ENCODE results near the gene ARCN1.

The ARCN1 gene

GRCh38 chr11:118572061-118572980 is at the start of gene ARCN1:
Gene ARCN1 (plus strand): TSS chr11:118572409. CDS start chr11:118572548, 139 bp downstream.
- DNase-seq, result peak; percentile 49 to 96 (median 76)

GRCh38 chr11:118522571-118523072 is 49.6 kb upstream of the ARCN1 start:
- intact Hi-C loops (cut with DNase I), result no loop called here
- peak in 1 of 10 donors; percentile 77 for DNase-seq

More at GRCh38 chr11:118572061-118572980, at the start of gene ARCN1:
- intact Hi-C loops (cut with DNase I), result no loop called here

DNA sequence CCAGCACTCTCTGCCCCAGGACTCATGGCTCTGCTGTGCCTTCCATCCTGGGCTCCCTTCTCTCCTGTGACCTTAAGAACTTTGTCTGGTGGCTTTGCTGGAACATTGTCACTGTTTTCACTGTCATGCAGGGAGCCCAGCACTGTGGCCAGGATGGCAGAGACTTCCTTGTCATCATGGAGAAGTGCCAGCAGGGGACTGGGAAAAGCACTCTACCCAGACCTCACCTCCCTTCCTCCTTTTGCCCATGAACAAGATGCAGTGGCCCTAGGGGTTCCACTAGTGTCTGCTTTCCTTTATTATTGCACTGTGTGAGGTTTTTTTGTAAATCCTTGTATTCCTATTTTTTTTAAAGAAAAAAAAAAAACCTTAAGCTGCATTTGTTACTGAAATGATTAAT is 47.9 kb upstream of the ARCN1 start:
- DNase-seq, result no peak
- intact Hi-C loops (cut with DNase I), result no loop called here

DNA sequence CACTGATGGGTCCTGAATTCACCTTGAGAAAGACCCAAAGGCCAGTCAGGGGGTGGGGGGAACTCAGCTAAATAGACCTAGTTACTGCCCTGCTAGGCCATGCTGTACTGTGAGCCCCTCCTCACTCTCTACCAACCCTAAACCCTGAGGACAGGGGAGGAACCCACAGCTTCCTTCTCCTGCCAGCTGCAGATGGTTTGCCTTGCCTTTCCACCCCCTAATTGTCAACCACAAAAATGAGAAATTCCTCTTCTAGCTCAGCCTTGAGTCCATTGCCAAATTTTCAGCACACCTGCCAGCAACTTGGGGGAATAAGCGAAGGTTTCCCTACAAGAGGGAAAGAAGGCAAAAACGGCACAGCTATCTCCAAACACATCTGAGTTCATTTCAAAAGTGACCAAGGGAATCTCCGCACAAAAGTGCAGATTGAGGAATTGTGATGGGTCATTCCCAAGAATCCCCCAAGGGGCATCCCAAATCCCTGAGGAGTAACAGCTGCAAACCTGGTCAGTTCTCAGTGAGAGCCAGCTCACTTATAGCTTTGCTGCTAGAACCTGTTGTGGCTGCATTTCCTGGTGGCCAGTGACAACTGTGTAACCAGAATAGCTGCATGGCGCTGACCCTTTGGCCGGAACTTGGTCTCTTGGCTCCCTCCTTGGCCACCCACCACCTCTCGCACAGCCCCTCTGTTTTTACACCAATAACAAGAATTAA is 47.3 kb upstream of the ARCN1 start:
- intact Hi-C loops (cut with DNase I), result no loop called here
- DNase-seq, result peak in 1 of 10 donors; percentile 66

GRCh38 chr11:118526688-118527087 is 45.5 kb upstream of the ARCN1 start:
- DNase-seq, result no peak
- intact Hi-C loops (cut with DNase I), result no loop called here

DNA sequence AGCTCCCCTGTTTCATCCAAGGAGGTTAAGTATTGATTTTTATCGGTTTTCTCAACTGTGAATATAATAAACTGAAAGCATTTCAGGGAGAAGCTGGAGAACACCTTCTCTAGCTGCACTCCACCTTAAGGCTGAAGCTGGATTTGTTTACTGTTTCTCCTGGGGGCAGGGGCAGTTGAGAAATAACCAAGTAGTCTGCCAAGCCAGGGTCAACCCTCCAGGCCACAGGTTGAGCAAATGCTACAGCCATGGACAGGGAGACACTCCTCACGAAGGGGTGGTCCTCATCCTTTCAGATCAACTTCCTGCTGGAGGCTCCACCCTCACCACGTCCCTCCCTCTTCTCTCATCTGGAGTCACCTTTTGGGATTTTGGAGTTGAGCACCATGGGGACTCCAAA is 45.1 kb upstream of the ARCN1 start, which contains the start of gene TTC36:
Gene TTC36, plus strand, starts transcription at position 366 of the 400 bp plus-strand sequence. Its CDS starts 21 bp downstream, at position 387.
- intact Hi-C loops (cut with DNase I), result no loop called here
- no peak for DNase-seq

DNA sequence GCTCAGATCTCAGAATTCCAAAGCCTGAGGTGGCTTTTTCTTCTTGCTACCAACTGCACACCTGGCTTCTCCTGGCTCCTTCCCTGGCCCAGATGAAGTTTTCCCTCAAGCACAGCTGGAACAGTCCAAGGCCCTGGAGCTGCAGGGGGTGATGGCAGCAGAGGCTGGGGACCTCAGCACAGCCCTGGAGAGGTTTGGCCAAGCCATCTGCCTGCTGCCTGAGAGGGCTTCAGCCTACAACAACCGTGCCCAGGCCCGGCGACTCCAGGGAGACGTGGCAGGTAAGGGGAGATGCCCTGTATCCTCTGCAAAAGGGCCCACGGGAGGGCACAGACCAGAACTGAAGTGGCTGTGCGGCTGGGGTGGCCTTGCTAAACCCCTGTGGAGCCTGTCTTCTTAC is 43.7 kb upstream of the ARCN1 start:
- peak in 1 of 10 donors; percentile 43 for DNase-seq
- intact Hi-C loops (cut with DNase I), result no loop called here

DNA sequence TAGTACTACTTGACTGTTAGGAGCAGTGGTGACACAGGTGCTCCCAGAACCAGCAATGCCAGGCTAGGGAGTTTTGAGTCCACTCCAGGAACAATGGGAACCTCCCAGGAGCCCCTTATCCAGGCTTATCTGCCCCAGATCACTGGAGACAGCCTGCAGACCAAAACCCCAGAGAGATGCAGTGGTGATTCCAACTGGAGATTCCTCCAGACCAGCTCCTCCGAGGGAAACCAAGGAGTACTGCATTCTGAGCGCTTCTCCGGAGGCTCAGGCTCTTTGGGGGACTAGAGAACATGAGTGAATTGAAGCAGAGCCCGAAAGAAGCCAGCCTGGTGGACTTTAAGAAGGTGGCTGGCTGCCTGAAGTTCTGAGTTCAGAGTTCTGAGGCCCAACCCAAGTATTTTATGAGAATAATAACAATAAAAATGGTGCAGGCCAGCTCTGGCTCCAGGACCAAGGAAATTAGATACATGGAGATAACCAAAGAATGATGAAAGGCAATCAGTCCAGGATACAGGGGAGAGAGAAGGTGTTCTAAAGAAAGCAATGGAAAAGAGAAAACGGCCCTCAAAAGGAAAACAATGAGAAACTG is 42.5 kb upstream of the ARCN1 start:
- DNase-seq, result peak in 1 of 10 donors; percentile 41
- intact Hi-C loops (cut with DNase I), result no loop called here

DNA sequence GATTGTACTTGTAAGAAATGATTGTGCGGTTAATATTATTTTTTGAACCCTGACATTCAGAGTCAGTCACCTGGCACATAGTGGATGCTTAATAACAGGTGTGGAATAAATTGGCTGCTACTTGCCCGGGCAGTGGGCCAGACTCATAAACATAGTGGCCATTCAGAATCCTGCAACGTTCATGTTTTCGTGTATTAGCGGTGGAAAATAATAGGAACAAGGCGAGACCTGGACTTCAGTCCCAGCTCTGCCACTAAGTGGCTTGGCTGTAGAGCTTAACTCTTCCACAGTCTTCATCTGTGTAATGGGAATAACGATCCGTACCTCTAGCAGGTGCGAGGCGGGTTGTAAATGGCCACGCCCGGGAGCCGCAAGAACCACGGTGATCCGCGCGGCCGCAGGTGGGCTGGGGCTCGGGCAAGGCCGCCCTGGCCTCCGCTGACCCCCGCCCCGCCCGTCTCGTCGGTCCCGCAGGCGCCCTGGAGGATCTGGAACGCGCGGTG is 42.0 kb upstream of the ARCN1 start:
- DNase-seq, result peak in 1 of 10 donors; percentile 16
- intact Hi-C loops (cut with DNase I), result no loop called here

GRCh38 chr11:118530683-118531596 is 41.3 kb upstream of the ARCN1 start, which contains the start of gene TMEM25:
Gene TMEM25 (plus strand): TSS chr11:118531192. CDS start chr11:118531802, 610 bp downstream.
- intact Hi-C loops (cut with DNase I), result no loop called here
- DNase-seq, result peak; percentile 65 to 97 (median 78)

DNA sequence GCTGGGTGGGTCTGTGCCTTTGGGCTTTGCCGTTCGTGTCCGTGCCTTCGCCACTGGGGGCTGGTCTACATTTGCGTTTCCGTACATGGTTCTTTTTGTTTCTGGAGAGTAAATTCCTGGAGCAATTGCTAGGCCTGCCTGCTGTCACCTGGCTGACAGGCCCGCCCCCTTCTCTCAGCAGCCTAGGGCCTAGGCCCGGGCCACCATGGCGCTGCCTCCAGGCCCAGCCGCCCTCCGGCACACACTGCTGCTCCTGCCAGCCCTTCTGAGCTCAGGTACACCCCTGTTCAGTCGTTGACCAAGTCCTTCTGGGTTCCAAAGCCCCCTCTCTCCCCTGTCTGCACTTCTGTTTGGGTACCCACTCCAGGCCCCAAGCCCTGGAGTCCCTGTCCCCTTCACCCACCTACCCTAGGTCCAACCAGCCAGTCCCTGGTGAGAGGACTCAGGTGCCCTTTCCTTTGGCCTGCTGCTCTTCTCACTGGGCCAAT is 40.6 kb upstream of the ARCN1 start:
- intact Hi-C loops (cut with DNase I), result no loop called here
- DNase-seq, result peak in 7 of 10 donors; percentile 25 to 88 (median 45)

DNA sequence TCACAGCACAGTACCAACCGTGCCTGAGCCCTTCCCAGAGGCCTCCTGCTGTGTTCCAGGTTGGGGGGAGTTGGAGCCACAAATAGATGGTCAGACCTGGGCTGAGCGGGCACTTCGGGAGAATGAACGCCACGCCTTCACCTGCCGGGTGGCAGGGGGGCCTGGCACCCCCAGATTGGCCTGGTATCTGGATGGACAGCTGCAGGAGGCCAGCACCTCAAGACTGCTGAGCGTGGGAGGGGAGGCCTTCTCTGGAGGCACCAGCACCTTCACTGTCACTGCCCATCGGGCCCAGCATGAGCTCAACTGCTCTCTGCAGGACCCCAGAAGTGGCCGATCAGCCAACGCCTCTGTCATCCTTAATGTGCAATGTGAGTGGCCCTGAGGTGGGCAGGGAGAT is 40.1 kb upstream of the ARCN1 start:
- intact Hi-C loops (cut with DNase I), result no loop called here
- no peak for DNase-seq

DNA sequence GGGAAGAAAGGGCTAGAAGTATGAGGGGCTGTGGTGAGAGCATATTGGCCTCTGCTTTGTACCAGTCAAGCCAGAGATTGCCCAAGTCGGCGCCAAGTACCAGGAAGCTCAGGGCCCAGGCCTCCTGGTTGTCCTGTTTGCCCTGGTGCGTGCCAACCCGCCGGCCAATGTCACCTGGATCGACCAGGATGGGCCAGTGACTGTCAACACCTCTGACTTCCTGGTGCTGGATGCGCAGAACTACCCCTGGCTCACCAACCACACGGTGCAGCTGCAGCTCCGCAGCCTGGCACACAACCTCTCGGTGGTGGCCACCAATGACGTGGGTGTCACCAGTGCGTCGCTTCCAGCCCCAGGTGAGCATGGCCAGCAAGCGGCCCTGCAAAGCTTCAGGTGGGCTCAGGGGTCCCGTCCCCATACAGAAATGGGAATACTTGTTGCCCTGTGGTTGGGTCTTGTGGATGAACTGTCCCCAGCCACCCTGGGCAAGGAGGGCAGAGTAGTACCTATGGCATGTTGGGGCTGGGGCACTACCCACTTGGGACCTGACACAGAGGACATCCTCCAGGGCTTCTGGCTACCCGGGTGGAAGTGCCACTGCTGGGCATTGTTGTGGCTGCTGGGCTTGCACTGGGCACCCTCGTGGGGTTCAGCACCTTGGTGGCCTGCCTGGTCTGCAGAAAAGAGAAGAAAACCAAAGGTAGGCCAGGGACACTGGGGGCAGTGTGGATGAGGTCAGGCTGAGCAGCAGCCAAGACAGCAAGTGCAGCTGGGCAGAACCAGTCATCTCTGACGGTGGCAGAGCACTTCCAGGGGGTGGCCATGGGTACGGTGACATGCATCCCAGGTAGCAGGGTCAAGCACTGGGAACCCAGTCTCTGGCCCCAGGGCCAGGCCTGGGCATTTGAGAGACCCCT is 39.1 kb upstream of the ARCN1 start:
- peak in 1 of 10 donors; percentile 65 for DNase-seq

DNA sequence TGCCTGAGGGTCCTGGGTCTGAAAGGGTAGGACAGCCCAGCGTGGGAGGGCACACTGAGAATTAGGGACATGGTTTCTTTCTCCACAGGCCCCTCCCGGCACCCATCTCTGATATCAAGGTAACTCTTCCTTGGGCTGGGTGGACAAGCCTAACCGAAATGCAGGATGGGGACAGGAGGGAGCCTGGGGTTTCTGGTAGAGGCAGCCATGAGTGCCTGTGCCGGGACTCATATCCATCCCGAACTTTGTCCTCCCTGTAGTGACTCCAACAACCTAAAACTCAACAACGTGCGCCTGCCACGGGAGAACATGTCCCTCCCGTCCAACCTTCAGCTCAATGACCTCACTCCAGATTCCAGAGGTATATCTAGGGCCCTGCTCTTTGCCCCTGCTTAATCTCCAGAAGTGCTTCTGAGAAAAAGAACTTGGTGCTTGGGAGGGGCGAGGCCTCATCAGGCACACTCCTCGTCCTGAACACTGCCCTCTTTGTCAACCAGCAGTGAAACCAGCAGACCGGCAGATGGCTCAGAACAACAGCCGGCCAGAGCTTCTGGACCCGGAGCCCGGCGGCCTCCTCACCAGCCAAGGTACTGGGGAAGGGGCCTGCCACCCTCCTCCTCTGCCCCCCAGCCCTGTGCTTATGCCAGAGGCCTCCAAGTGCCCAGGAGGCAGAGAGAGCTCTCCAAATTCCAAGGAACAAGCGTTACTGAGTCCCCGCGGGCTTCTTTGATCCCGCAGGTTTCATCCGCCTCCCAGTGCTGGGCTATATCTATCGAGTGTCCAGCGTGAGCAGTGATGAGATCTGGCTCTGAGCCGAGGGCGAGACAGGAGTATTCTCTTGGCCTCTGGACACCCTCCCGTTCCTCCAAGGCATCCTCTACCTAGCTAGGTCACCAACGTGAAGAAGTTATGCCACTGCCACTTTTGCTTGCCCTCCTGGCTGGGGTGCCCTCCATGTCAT is 38.2 kb upstream of the ARCN1 start:
- peak in 8 of 10 donors; percentile 18 to 91 (median 50) for DNase-seq
- intact Hi-C loops (cut with DNase I), result loop anchor here (2.0 kb wide), 1 partner anchor 33 kb away; no protein-coding TSS in a partner anchor

More for the DNA sequence above, 39.1 kb upstream of the ARCN1 start:
- intact Hi-C loops (cut with DNase I), result no loop called here

- DNase-seq, result no peak
- intact Hi-C loops (cut with DNase I), result loop anchor here (2.0 kb wide), 1 partner anchor 32 kb away; no protein-coding TSS in a partner anchor
These were observed 36.9 kb upstream of the ARCN1 start for GRCh38 chr11:118535261-118535660.

GRCh38 chr11:118536726-118537125 is 35.5 kb upstream of the ARCN1 start:
- intact Hi-C loops (cut with DNase I), result no loop called here
- DNase-seq, result no peak
